ENCODE measurements around the gene PRDM7. TPM values are rescaled to one million over a fixed set of nuclear protein-coding genes. Genes with fewer than 3 reads are reported as not detected.

The PRDM7 gene
- total RNA-seq, 1 donor from 2014 or later: not detected

DNA sequence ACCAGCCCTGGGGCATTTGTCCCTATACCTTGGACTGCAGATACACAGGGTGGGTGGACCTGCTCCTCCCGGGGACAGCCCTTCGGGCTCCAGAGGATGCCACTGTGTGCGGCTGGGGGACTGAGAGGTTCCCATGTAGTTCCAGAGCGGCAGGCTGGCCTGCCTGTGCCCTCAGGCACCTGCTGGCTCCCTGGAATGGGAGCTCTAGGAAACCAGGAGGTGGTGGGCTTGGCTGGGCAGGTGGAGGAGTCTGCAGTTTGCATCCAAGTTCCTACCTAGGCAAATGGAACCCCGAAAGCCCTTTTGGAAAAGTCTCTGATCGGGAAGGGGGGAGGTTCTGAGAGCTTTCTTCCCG, 58.9 kb downstream of the PRDM7 start:
- no peaks in the 10 kb centered on the region for H3K36me3 Mint-ChIP-seq (ENCODE audit: unreplicated experiment)
- H3K4me3 Mint-ChIP-seq (ENCODE audit: unreplicated experiment): peak overlapping the region; percentile 73
- DNase-seq (ENCODE audit: extremely low spot score, unreplicated experiment): no peak
- no peaks in the 10 kb centered on the region for H3K27me3 Mint-ChIP-seq (ENCODE audit: unreplicated experiment)
- no peak for TF ChIP-seq CTCF (IDR thresholded peaks at IDR 0.05)
- H3K9me3 Mint-ChIP-seq (ENCODE audit: unreplicated experiment): no peaks in the 10 kb centered on the region
- H3K4me1 Mint-ChIP-seq (ENCODE audit: unreplicated experiment): peaks cover 24% of the 10 kb centered on the region
- no peak overlapping the region for H3K27ac Mint-ChIP-seq (ENCODE audit: unreplicated experiment)

GRCh38 chr16:90016339-90016950, 60.7 kb downstream of the PRDM7 start:
- Mint-ChIP-seq H3K27me3 (ENCODE audit: unreplicated experiment) (no peaks in the 10 kb centered on the region), H3K4me3 (ENCODE audit: unreplicated experiment) (no peak overlapping the region), H3K36me3 (ENCODE audit: unreplicated experiment) (no peaks in the 10 kb centered on the region), H3K9me3 (ENCODE audit: unreplicated experiment) (no peaks in the 10 kb centered on the region), H3K4me1 (ENCODE audit: unreplicated experiment) (peaks cover 20% of the 10 kb centered on the region), H3K27ac (ENCODE audit: unreplicated experiment) (no peak overlapping the region)
- DNase-seq (ENCODE audit: extremely low spot score, unreplicated experiment): no peak
- TF ChIP-seq CTCF (IDR thresholded peaks at IDR 0.05): no peak

- Mint-ChIP-seq H3K9me3 (ENCODE audit: unreplicated experiment) (no peaks in the 10 kb centered on the region), H3K27ac (ENCODE audit: unreplicated experiment) (no peak overlapping the region), H3K4me3 (ENCODE audit: unreplicated experiment) (no peak overlapping the region), H3K27me3 (ENCODE audit: unreplicated experiment) (no peaks in the 10 kb centered on the region), H3K36me3 (ENCODE audit: unreplicated experiment) (no peaks in the 10 kb centered on the region), H3K4me1 (ENCODE audit: unreplicated experiment) (peaks cover 13% of the 10 kb centered on the region)
- no peak for DNase-seq (ENCODE audit: extremely low spot score, unreplicated experiment)
- no peak for TF ChIP-seq CTCF (IDR thresholded peaks at IDR 0.05)
Measured at GRCh38 chr16:90015586-90016338, 61.4 kb downstream of the PRDM7 start.

DNA sequence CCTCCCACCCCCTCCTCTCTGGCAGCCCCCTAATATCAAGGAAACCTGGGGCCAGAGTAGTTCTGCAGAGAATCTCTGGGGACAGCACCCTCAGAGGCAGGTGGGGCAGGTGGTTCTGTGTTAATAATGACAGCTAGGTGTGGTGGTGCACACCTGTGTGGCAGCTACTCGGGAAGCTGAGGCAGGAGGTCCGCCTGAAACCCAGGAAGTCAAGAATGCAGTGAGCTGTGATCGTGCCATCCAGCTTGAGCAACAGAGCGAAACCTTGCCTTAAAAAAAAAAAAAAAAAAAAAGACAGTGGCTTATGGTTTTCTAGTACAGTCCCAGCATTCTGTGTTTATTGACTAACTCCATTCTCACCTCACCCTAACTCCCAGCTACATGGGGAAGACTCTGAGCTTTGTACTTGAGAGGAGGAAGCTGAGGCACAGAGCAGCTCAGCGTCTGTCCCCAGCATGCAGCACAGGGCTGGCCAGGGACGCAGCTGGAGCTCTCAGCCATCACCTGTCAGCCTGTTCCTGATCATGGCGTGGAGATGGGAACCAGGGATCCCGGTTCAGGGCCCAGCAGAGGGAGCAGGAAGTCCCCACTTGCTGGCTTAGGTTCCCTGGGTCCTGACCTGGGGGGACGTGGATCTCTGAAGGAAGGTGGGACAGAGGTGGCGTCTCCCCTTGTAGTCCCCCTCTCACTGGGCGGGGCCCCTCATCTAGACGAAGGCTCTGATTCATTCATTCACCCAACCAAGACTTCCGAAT, 64.0 kb downstream of the PRDM7 start:
- H3K4me1 Mint-ChIP-seq (ENCODE audit: unreplicated experiment): no peaks in the 10 kb centered on the region
- no peaks in the 10 kb centered on the region for H3K27me3 Mint-ChIP-seq (ENCODE audit: unreplicated experiment)
- no peak overlapping the region for H3K27ac Mint-ChIP-seq (ENCODE audit: unreplicated experiment)
- H3K4me3 Mint-ChIP-seq (ENCODE audit: unreplicated experiment): no peak overlapping the region
- H3K36me3 Mint-ChIP-seq (ENCODE audit: unreplicated experiment): no peaks in the 10 kb centered on the region
- no peak for TF ChIP-seq CTCF (IDR thresholded peaks at IDR 0.05)
- no peaks in the 10 kb centered on the region for H3K9me3 Mint-ChIP-seq (ENCODE audit: unreplicated experiment)
- no peak for DNase-seq (ENCODE audit: extremely low spot score, unreplicated experiment)

GRCh38 chr16:90011908-90012501, 65.1 kb downstream of the PRDM7 start:
- no peak for DNase-seq (ENCODE audit: extremely low spot score, unreplicated experiment)
- no peaks in the 10 kb centered on the region for H3K9me3 Mint-ChIP-seq (ENCODE audit: unreplicated experiment)
- H3K27ac Mint-ChIP-seq (ENCODE audit: unreplicated experiment): no peak overlapping the region
- no peak for TF ChIP-seq CTCF (IDR thresholded peaks at IDR 0.05)
- H3K27me3 Mint-ChIP-seq (ENCODE audit: unreplicated experiment): no peaks in the 10 kb centered on the region
- H3K36me3 Mint-ChIP-seq (ENCODE audit: unreplicated experiment): no peaks in the 10 kb centered on the region
- no peaks in the 10 kb centered on the region for H3K4me1 Mint-ChIP-seq (ENCODE audit: unreplicated experiment)
- H3K4me3 Mint-ChIP-seq (ENCODE audit: unreplicated experiment): no peak overlapping the region
